GM18907 (cell line): ENCODE measurements around the gene ERC2.
"Not testable (repeated sequence)": the region's sequence is repeated elsewhere in the genome, so short reads cannot be mapped to it uniquely, and the experiment has no call there.

Experiments
- ATAC-seq: cut with Tn5 transposase; IDR thresholded peaks from one replicate; pipeline ENCODE4 v1.9.1; 2021; ENCODE audit warnings: mild to moderate bottlenecking, moderate library complexity; ENCODE audit not compliant: unreplicated experiment

The ERC2 gene

GRCh38 chr3:56318891-56319290, 149.4 kb downstream of the ERC2 start:
- no peak for ATAC-seq

GRCh38 chr3:56316944-56317343, 151.3 kb downstream of the ERC2 start:
- ATAC-seq: no peak

DNA sequence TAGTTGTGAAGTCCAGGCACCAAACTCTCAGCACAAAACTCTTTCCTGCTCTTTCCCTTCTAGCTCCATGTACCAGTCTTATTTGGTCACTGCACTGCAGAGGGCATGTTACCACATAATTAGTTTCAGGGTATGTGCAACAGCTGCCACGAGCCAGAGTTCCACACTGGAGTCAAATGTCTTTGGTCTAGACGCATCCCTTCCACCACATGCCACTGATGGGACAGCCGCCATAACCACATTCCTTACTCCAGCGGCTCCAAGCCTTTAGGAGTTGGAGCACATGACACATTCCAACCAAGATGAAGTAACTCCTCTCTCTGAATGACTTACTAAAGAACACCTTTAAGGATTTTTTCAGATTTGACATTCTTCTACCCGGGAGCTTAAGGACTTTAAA, 153.4 kb downstream of the ERC2 start:
- ATAC-seq: no peak

- no peak for ATAC-seq
Observed at GRCh38 chr3:56309465-56309864, 158.8 kb downstream of the ERC2 start.

- ATAC-seq: no peak
Observed at GRCh38 chr3:56308471-56308870, 159.8 kb downstream of the ERC2 start.

DNA sequence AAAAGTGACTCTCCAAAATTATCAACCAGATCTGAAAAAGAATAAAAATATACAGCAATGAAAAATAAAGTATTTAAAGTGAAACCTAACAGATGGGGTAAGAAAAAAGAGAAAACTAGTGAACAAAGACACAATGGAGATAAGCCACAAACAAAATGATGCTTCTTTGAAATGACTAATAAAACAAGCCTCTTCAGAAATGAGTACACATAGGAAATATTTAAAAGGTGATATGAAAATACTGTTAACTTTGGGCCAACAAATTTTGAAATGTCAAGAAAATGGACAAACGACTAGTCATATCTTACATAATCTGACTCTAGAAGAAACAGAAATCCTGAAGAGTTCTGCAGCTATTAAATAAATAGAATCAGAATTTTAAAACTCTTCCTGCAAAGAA, 164.2 kb downstream of the ERC2 start:
- no peak for ATAC-seq

DNA sequence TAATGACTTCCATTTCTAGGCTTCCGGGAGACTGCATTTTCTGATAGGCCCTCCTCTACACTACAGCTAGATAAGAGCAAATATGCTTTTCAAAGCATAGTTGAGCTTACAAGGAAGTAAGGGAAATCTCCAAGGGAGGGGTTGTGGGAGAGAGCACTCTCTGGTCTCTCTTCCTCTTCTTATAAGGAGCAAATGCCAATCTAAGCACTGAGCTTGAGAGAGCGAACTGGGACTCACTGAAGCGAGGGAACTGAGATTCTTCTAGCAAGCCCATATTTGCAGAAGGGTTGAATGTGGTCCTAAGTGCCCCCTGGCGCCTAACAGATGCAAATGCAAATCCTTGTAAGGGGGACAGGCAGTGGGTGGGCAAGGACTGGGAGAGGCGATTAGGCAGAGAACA, 164.8 kb downstream of the ERC2 start:
- ATAC-seq: peak; percentile 80

DNA sequence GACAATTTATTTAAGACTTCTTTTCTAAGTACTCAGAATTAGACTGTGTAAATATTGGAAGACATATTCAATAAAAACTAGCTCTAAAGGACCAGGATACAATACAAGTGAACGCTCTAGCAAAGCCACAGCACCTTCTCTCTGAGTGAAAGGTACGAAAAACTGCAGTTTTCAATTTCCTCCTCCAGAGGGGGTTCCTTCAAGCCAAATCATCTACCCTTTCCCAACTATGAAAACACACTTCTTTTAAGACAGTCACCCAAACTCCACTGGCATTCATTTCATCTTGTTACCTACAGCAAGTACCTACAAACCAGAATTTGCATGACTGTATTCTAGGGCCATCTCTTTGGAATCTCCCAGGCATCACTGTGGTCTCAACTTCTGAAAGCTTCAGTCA, 165.8 kb downstream of the ERC2 start:
- no peak for ATAC-seq

- no peak for ATAC-seq
Observed at GRCh38 chr3:56297281-56297840, 170.9 kb downstream of the ERC2 start.

GRCh38 chr3:56296361-56296760, 171.9 kb downstream of the ERC2 start:
- ATAC-seq: no peak

DNA sequence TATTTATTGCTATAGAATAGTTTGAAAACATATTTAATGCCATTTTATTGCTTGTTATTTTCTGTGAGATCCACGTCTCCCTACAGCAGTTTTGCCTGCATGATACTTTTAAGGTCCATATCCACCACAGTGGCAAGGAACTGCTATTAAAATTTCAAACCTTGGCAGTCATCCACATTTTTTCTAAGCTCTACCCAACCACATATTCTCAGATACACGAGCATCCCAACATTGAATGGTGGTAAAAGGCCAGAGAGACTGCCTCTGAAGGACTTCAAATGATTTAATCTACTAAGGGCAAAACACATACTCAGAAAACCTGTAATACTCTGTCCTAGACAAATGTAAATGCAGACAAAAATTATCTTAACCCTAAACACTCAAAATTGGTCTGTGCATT, 173.1 kb downstream of the ERC2 start:
- no peak for ATAC-seq

GRCh38 chr3:56294286-56294685, 174.0 kb downstream of the ERC2 start:
- ATAC-seq: no peak

GRCh38 chr3:56291953-56292352, 176.3 kb downstream of the ERC2 start:
- no peak for ATAC-seq

- no peak for ATAC-seq
Observed at GRCh38 chr3:56291244-56291680, 177.0 kb downstream of the ERC2 start.

GRCh38 chr3:56290374-56290773, 177.9 kb downstream of the ERC2 start:
- ATAC-seq: no peak

DNA sequence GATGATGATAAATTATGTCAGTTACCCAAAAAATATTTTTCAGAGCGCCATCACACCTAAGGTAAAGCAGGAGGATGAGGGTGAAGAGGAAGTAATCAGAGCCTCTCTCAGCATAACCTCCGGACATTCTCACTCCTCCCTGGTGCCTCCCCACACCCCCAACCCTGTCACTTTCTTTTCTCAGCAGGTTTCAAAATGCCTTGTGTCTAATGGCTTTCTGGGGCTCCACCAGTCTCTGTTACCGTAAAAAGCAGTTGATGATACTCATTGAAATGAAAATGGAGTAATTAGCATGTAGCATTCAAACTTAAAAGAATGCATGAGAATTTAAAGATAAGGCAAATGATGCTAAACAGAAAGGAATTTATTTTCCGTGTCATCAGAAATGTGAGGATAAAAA, 180.0 kb downstream of the ERC2 start:
- no peak for ATAC-seq

- no peak for ATAC-seq
Observed at GRCh38 chr3:56282341-56282740, 185.9 kb downstream of the ERC2 start.

GRCh38 chr3:56277236-56277635, 191.0 kb downstream of the ERC2 start:
- ATAC-seq: no peak

- ATAC-seq: no peak
Observed at GRCh38 chr3:56275120-56275519, 193.1 kb downstream of the ERC2 start.

- no peak for ATAC-seq
Observed at GRCh38 chr3:56269755-56270535, 198.3 kb downstream of the ERC2 start.

DNA sequence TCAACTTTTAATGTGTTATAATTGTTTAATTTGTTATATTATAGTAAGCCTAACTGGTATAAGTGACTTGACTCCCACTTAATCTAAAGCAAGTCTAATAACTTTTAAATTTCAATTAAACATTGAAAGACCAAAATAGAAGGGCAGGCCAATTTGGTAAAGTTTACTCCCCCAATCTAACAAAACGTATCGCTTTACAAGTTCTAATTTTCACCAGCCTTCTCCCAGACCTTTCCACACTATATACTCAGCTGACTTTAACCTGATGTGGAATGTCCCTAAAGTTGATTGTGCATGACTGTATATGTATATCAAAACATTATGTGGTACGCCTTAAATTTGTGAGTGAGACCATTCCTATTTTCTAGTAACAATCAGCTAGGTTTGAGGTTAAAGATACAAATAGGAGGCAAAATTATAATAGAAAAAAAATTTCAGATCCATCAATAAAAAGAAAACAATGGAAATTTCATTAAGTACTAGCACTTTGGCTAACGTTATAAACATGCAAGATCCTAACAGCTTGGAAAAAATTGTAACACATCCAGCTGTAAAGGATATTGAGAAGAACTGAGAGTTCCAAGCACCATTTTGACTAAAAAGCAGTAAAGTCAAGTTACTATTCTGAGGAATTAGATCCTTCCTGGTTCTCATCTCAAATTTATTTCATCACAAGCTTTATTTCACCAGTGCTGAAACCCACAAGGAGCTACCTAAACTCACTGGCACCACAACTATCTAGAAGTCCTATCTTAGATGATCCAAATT, 199.5 kb downstream of the ERC2 start:
- no peak for ATAC-seq

GRCh38 chr3:56261852-56262251, 206.4 kb downstream of the ERC2 start:
- not testable (repeated sequence) for ATAC-seq
